UCSD-AML1 (cell line): ENCODE data around the gene PTPN14.
A peak's percentile ranks its signal among the peaks of the same experiment; 100 is the strongest.

Experiments used
- DNase-seq: peaks from one replicate; lab custom pipeline; 2025; ENCODE audit not compliant: unreplicated experiment; lab: John Stamatoyannopoulos, UW

The PTPN14 gene

GRCh38 chr1:214458541-214458940 lies 92.9 kb downstream of the PTPN14 start:
- no peak for DNase-seq

GRCh38 chr1:214455971-214456867 lies 95.2 kb downstream of the PTPN14 start:
- no peak for DNase-seq

GRCh38 chr1:214455479-214455878 lies 95.9 kb downstream of the PTPN14 start:
- DNase-seq: no peak

- no peak for DNase-seq
Observed at GRCh38 chr1:214454569-214455396, 96.6 kb downstream of the PTPN14 start.

GRCh38 chr1:214453109-214453722 lies 98.2 kb downstream of the PTPN14 start:
- DNase-seq: no peak

- DNase-seq: no peak
Observed at GRCh38 chr1:214452152-214452784, 99.1 kb downstream of the PTPN14 start.

- DNase-seq: no peak
Observed at GRCh38 chr1:214451596-214451995, 99.8 kb downstream of the PTPN14 start.

- no peak for DNase-seq
Observed at GRCh38 chr1:214449371-214449770, 102.0 kb downstream of the PTPN14 start.

- no peak for DNase-seq
Observed at GRCh38 chr1:214448536-214448935, 102.9 kb downstream of the PTPN14 start.

GRCh38 chr1:214447557-214447871 lies 103.9 kb downstream of the PTPN14 start:
- no peak for DNase-seq

- no peak for DNase-seq
Observed at GRCh38 chr1:214446772-214447556, 104.4 kb downstream of the PTPN14 start.

GRCh38 chr1:214445831-214446614 lies 105.4 kb downstream of the PTPN14 start:
- no peak for DNase-seq

GRCh38 chr1:214445199-214445598 lies 106.2 kb downstream of the PTPN14 start:
- DNase-seq: no peak

- DNase-seq: no peak
Observed at GRCh38 chr1:214444182-214444939, 107.0 kb downstream of the PTPN14 start.

GRCh38 chr1:214441119-214441518 lies 110.3 kb downstream of the PTPN14 start:
- no peak for DNase-seq

- no peak for DNase-seq
Observed at GRCh38 chr1:214440219-214440965, 111.0 kb downstream of the PTPN14 start.

- peak; percentile 21 for DNase-seq
Observed at GRCh38 chr1:214439352-214440119, 111.9 kb downstream of the PTPN14 start.
